K562 (cell line): ENCODE measurements around the gene EXOC3L1. TPM values are rescaled to one million over a fixed set of nuclear protein-coding genes. Genes with fewer than 3 reads are reported as not detected.

Source experiments
- ATAC-seq: fragments of 200-7000 bp; cut with Tn5 transposase; 3 replicates; pipeline ENCODE4 v1.9.1; 2020; ENCODE audit warnings: moderate library complexity
- BruUV-seq: library from RNA; stranded (reverse); fragments of 400-500 nt; replicated peaks from 2 replicates; lab custom pipeline; 2021; lab: Mats Ljungman, UMichigan
- CTCF ChIA-PET: fragments of 300-600 bp; formaldehyde crosslinking; extraction: SDS; loops from one replicate; lab custom pipeline; 2021; ENCODE audit warnings: low intra/inter-chr PET ratio; lab: Yijun Ruan, JAX
- POLR2A ChIA-PET: fragments of 300-600, 350-650 bp; sonication (Branson Sonifier 250); formaldehyde crosslinking; extraction: SDS; loops from one replicate; lab custom pipeline; 2021; ENCODE audit warnings: antibody characterized with exemption, inconsistent platforms; lab: Yijun Ruan, JAX
- DNase-seq, 4 experiments: peaks; one replicate each; pipeline versions ENCODE4 v3.0.0 to v3.0.0-alpha.2; 2011 to 2018; ENCODE audit warnings: low spot score in 3 of 4, mixed read lengths in 3 of 4; ENCODE audit errors: extremely low read depth in 1 of 4
- FAIRE-seq: peaks from 2 replicates; lab custom pipeline; 2011; peaks lifted over from hg19 to GRCh38; lab: Jason Lieb, UNC
- H2AFZ ChIP-seq: 2 replicates; pipeline ENCODE4 v1.6.0; 2011; ENCODE audit warnings: low read depth, low read length, control low read depth, inconsistent platforms
- H3K27ac ChIP-seq: fragments of 200-600 bp; 3 replicates; pipeline ENCODE4 v1.8.0; 2011; ENCODE audit warnings: low read depth, mild to moderate bottlenecking, control low read depth, inconsistent platforms, low read length, moderate library complexity, mixed read lengths; ENCODE audit errors: extremely low read depth
- H3K27me3 ChIP-seq, 2 experiments: fragments of 300-600 bp in 1 of 2; 2 replicates in 1 of 2; 3 replicates in 1 of 2; pipeline versions ENCODE4 v1.6.0 to v1.8.0; 2011; ENCODE audit warnings: inconsistent platforms in 2 of 2, low read length in 2 of 2, mild to moderate bottlenecking in 1 of 2, mixed read lengths in 1 of 2, moderate library complexity in 1 of 2; ENCODE audit not compliant: control insufficient read depth in 2 of 2, insufficient read depth in 2 of 2
- H3K36me3 ChIP-seq: fragments of 300-600 bp; 3 replicates; pipeline ENCODE4 v1.8.0; 2011; ENCODE audit warnings: mild to moderate bottlenecking, low read length, inconsistent platforms; ENCODE audit not compliant: control insufficient read depth, insufficient read depth
- H3K4me1 ChIP-seq, 2 experiments: fragments of 200-600 bp in 1 of 2; replicated peaks in 1 of 2; 2 replicates in 1 of 2; 3 replicates in 1 of 2; pipeline versions ENCODE4 v1.5.1 to v1.8.0; 2011; ENCODE audit warnings: inconsistent platforms in 2 of 2, low read length in 2 of 2, mild to moderate bottlenecking in 1 of 2, mixed read lengths in 1 of 2, moderate library complexity in 1 of 2; ENCODE audit not compliant: control insufficient read depth in 2 of 2, insufficient read depth in 2 of 2
- H3K4me2 ChIP-seq: 2 replicates; pipeline ENCODE4 v1.6.1; 2011; ENCODE audit warnings: low read length, control low read depth, inconsistent platforms, mixed read lengths; ENCODE audit not compliant: insufficient read depth
- H3K4me3 ChIP-seq: fragments of 200-600 bp; sonication (generic), shearing (Covaris generic); 2 replicates; pipeline ENCODE4 v1.5.1; 2016; ENCODE audit warnings: control low read depth, inconsistent platforms
- H3K79me2 ChIP-seq: fragments of 200-600 bp; 3 replicates; pipeline ENCODE4 v1.8.0; 2011; ENCODE audit warnings: low read length, inconsistent platforms; ENCODE audit not compliant: control insufficient read depth, insufficient read depth
- H3K9ac ChIP-seq, 2 experiments: 2 replicates each; pipeline versions ENCODE4 v1.6.0 to v1.6.1; 2011; ENCODE audit warnings: low read depth in 2 of 2, low read length in 2 of 2, control low read depth in 1 of 2, inconsistent platforms in 1 of 2, mild to moderate bottlenecking in 1 of 2, mixed read lengths in 1 of 2; ENCODE audit not compliant: insufficient read depth in 1 of 2
- H3K9me1 ChIP-seq: one replicate; pipeline ENCODE4 v1.6.0; 2011; ENCODE audit warnings: inconsistent platforms, mild to moderate bottlenecking, low read length, moderate library complexity; ENCODE audit not compliant: control insufficient read depth, insufficient read depth
- H3K9me3 ChIP-seq: replicated peaks from 2 replicates; pipeline ENCODE4 v1.5.1; 2011; ENCODE audit warnings: low read depth, low read length, inconsistent platforms; ENCODE audit not compliant: control insufficient read depth, insufficient read depth
- H4K20me1 ChIP-seq: replicated peaks from 2 replicates; pipeline ENCODE4 v1.6.1; 2011; ENCODE audit warnings: low read length, inconsistent platforms, mixed read lengths; ENCODE audit not compliant: control insufficient read depth, insufficient read depth
- HSF4 ChIP-seq: fragments of 250-450 bp; sonication (Bioruptor Pico); IDR thresholded peaks from 2 replicates; pipeline ENCODE4 v2.1.2; 2022; ENCODE audit warnings: mild to moderate bottlenecking, moderate library complexity, borderline replicate concordance
- NR2C2 ChIP-seq, 2 experiments: fragments of 200-800 bp in 1 of 2; sonication (Bioruptor generic) in 1 of 2; sonication (generic) in 1 of 2; formaldehyde crosslinking in 1 of 2; IDR thresholded peaks; 2 replicates each; pipeline versions ENCODE4 v1.6.1 to v1.8.0; 2016 to 2022; ENCODE audit warnings: mild to moderate bottlenecking in 1 of 2, missing compliant biosample characterization in 1 of 2, missing genetic modification characterization in 1 of 2, missing genetic modification reagents in 1 of 2
- RFX5 ChIP-seq: IDR thresholded peaks from 2 replicates; pipeline ENCODE4 v1.6.1; 2011; ENCODE audit warnings: low read depth, mild to moderate bottlenecking, improper control_type of control experiment, low read length
- ZBTB33 ChIP-seq: sonication (generic); formaldehyde crosslinking; IDR thresholded peaks from 2 replicates; pipeline ENCODE4 v1.8.1; 2023; ENCODE audit warnings: mild to moderate bottlenecking, missing genetic modification reagents
- WGBS: fragments of 100-300 bp; shearing (Covaris generic); methylation state at CpG from one replicate; pipeline ENCODE4 v1.1.6; 2016; ENCODE audit warnings: low coverage, mixed read lengths; ENCODE audit not compliant: insufficient coverage; ENCODE audit errors: missing lambda C conversion rate; 5-methylcytosine and 5-hydroxymethylcytosine counted together
- in situ Hi-C: fragments of 300-500 bp; cut with MboI; formaldehyde crosslinking; loops from 4 replicates; pipeline ENCODE4 v1.15.0; 2018; ENCODE audit warnings: inconsistent platforms, mixed read lengths
- intact Hi-C: fragments of 100-400 bp; cut with micrococcal nuclease; formaldehyde crosslinking; loops from 2 replicates; pipeline ENCODE4 v1.14.2; 2022
- polyA plus RNA-seq, 8 experiments: library from polyadenylated mRNA; depleted of rRNA in 4 of 8; stranded (reverse) in 5 of 8; unstranded in 3 of 8; fragments of >200 nt; fragmentation: Nextera tagmentation in 2 of 8; fragmentation: Illumina TruSeq in 1 of 8; extraction: Ambion mirVana in 2 of 8; extraction: Trizol in 1 of 8; gene quantifications; 2 replicates each; pipeline versions ENCODE4 v1.2.1 to v1.2.3, GENCODE V29; 2011 to 2014; ENCODE audit warnings: inconsistent platforms in 1 of 8, missing spikeins in 1 of 8
- total RNA-seq, 7 experiments: library from RNA; depleted of rRNA in 6 of 7; stranded (reverse); fragments of >200 nt in 6 of 7; fragmentation: Illumina TruSeq in 2 of 7; extraction: Trizol in 2 of 7; gene quantifications; 2 replicates each; pipeline versions ENCODE4 v1.2.1 to v1.2.3, GENCODE V29; 2011 to 2021; ENCODE audit warnings: low replicate concordance in 1 of 7

EXOC3L1 gene
- total and polyA plus RNA-seq, 9 of the 15 experiments (the other 6 are each of a cell fraction or from before 2014, with no cell fraction given): 0.08 TPM; not detected in 8

GRCh38 chr16:67162506-67163163, 27.3 kb downstream of the EXOC3L1 start:
- in situ Hi-C loops: loop anchor here (25.0 kb wide), 1 partner anchor 200 kb away; the partner anchor contains the start of gene CES3
- Histone ChIP-seq H3K9ac (no peak overlapping the region), H3K9me3 (no peaks in the 10 kb centered on the region), H2AFZ (no peak overlapping the region), H3K79me2 (peaks cover 28% of the 10 kb centered on the region), H4K20me1 (0 out of 2 replicates have a peak, but pooled peaks cover 4% of the 10 kb centered on the region), H3K36me3 (peaks cover 13% of the 10 kb centered on the region; the same call in 2 of the 3 replicates), H3K4me3 (no peak overlapping the region), H3K27me3 (no peaks in the 10 kb centered on the region), H3K9me1 (no peaks in the 10 kb centered on the region), H3K4me2 (no peak overlapping the region), H3K27ac (no peak overlapping the region)
- intact Hi-C loops: no loop called here
- no peak for ATAC-seq
- ChIA-PET POLR2A (interaction anchor here (0.6 to 1.3 kb wide), 3 partner anchors 24 to 74 kb away, joined by 3 to 4 read pairs (median 3); no protein-coding TSS in a partner anchor), CTCF (no interaction called here)
- BruUV-seq: no TSS peak
- FAIRE-seq: no peak
- 95% methylated on average over 38 of the region's 44 CpGs for WGBS
- peak; percentile 89 for TF ChIP-seq RFX5
- no peak for TF ChIP-seq NR2C2 (CRISPR knock-in tag; IDR thresholded peaks at IDR 0.05)
- no peak for TF ChIP-seq NR2C2 (tag; IDR thresholded peaks at IDR 0.05)
- TF ChIP-seq, all 486 proteins: peak for 1
- DNase-seq: no peak
- peaks cover 28 to 84% of the 10 kb centered on the region in 2 experiments for H3K4me1 ChIP-seq

- peak overlapping the region; percentile 87; the same call in 1 of the 2 replicates for H3K4me2 ChIP-seq
- CTCF ChIA-PET: interaction anchor here (0.6 kb wide), 1 partner anchor 28 kb away, joined by 3 read pairs; the partner anchor contains the start of gene EXOC3L1
Observed at GRCh38 chr16:67161595-67162058, 28.3 kb downstream of the EXOC3L1 start.

More at GRCh38 chr16:67161595-67162058, 28.3 kb downstream of the EXOC3L1 start:
- ATAC-seq: no peak
- FAIRE-seq: no peak
- intact Hi-C loops (no loop called here), in situ Hi-C loops (loop anchor here (25.0 kb wide), 1 partner anchor 199 kb away; the partner anchor contains the start of gene CES3)
- POLR2A ChIA-PET: interaction anchor here (0.7 kb wide), 1 partner anchor 151 kb away, joined by 3 read pairs; no protein-coding TSS in a partner anchor
- 81% methylated on average over 25 of the region's 25 CpGs for WGBS
- H2AFZ ChIP-seq: no peak overlapping the region
- peaks cover 9% of the 10 kb centered on the region for H4K20me1 ChIP-seq
- no TSS peak for BruUV-seq
- H3K9ac ChIP-seq: peak overlapping the region; percentile 33 to 78; a peak in 3 of 4 replicates
- H3K36me3 ChIP-seq: 0 out of 3 replicates have a peak, but pooled peaks cover 5% of the 10 kb centered on the region
- H3K27me3 ChIP-seq: no peaks in the 10 kb centered on the region
- DNase-seq: no peak
- H3K9me3 ChIP-seq: no peaks in the 10 kb centered on the region
- 0 out of 2 replicates have a peak overlapping the region, but pooled peaks have one; percentile 73 for H3K4me3 ChIP-seq
- H3K9me1 ChIP-seq: no peaks in the 10 kb centered on the region
- TF ChIP-seq HSF4 (no peak), ZBTB33 (CRISPR knock-in tag) (0 out of 2 replicates have a peak, but pooled peaks have one; percentile 30)
- peaks cover 28% of the 10 kb centered on the region for H3K79me2 ChIP-seq
- H3K4me1 ChIP-seq: peaks cover 27 to 76% of the 10 kb centered on the region in 2 experiments
- H3K27ac ChIP-seq: peak overlapping the region; percentile 31; the same call in 2 of the 3 replicates
